ENCODE data around the gene PHOX2A.

Gene PHOX2A

DNA sequence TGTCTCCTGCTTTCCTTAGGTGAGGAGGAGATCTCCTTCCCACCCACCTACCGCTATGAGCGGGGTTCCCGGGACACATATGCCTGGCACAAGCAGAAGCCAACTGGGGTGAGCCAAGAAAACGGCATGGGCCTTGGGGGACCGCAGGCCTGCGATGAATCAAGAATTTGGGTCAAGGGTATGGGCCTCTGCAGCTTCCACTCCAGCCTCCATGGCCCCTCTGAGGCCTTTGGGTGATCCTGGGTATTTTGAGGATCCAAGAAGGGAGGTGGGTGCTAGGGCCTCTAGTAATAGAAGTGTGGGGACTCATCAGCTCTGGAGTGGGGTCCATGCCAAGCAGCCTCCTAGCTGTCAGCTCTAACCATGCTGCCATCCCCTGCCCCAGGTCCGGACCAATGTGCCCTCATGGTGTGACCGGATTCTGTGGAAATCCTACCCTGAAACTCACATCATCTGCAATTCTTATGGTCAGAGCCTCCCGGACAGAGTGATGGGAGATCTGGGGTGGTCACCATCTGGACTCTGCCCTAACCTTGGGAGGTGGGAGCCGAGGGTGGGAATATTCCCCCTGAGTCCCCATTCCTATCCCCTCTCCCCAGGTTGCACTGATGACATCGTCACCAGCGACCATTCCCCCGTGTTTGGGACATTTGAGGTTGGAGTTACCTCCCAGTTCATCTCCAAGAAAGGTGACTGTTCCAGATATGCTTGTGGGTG, 10.8 kb downstream of the PHOX2A start:
- no peak for DNase-seq

DNA sequence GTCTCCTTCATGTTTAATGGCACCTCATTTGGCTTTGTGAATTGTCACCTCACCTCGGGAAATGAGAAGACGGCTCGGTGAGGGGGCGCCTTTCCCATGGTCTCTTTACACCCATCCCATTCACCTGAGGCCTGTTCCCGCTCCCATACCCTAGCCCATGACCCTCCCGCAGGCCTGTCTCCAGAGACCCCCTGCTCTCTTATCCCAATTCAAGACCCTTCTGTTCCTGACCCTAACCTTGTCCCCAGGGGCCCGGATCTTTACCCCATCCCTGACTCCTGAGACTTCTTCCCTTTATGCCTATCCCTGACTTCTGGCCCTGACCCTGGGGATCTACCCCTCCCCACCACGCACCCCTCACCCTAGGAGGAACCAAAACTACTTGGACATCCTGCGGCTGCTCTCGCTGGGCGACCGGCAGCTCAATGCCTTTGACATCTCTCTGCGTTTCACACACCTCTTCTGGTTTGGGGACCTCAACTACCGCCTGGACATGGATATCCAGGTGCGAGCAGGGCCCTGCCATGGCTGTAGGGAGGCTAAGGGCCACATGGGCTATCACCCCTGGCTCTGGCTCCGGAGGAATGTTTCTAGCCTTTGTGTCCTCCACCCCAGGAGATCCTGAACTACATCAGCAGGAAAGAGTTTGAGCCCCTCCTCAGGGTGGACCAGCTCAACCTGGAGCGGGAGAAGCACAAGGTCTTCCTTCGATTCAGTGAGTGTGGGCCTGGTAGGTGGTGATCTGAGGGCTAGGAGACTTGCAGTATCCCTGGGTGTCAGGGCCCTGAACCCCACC, 11.5 kb downstream of the PHOX2A start:
- DNase-seq, result no peak

DNA sequence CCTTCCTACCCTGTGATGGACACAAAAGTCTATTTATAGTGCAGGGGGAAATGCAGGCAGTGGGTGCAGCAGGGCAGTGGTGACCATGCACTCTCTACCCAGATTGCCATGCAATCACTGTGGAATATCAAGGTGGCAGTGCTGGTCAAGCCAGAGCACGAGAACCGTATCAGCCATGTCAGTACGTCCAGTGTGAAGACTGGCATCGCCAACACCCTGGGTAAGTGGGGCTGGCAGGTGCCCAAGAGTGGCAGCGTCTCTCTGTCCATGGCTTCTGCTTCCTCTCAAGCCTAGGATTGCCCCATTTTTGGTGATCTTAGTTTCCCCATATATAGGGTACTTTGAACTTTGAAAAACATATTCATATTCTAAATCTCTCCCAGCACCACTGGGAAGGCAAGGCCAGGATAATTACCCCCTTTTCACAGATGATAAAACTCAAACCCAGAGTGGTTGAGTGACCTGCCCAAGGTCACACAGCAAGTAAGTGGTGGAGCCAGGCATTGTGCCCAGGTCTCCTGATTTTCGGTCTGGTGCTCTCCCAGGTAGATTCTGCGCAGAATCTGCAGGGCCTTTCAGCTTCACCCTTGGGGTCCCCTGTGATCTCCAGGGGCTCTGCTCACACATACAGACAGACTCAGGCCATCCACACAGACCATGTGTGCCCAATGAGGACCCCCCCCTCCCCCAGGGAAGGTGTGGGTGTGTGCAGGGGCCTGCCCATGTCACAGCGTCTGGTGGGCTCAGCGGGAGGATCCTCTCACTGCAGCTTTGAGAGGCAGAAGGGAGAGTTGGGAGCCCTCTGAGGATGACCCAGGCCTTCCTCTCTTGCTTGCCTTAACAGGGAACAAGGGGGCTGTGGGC, 12.3 kb downstream of the PHOX2A start:
- DNase-seq, result no peak

DNA sequence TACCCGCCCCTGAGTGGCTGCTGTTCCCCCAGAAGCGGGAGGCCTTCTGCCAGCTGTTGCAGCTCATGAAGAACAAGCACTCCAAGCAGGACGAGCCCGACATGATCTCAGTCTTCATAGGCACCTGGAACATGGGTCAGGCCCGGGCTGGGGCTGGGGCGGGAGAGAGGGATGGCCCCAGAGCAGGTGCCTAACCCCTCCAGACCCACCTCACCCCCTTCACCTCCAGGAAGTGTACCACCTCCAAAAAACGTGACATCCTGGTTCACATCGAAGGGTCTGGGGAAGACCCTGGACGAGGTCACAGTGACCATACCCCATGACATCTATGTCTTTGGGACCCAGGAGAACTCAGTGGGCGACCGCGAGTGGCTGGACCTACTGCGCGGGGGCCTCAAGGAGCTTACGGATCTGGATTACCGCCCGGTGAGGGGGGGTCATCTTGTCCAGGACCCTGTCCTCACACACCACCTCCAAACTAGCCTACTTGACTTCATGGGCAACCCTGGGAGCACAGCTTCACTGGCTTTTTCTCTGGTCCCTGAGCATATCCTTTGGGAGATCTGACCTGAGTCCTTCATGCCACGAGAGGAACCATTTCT, 13.1 kb downstream of the PHOX2A start:
- DNase-seq, result no peak

DNA sequence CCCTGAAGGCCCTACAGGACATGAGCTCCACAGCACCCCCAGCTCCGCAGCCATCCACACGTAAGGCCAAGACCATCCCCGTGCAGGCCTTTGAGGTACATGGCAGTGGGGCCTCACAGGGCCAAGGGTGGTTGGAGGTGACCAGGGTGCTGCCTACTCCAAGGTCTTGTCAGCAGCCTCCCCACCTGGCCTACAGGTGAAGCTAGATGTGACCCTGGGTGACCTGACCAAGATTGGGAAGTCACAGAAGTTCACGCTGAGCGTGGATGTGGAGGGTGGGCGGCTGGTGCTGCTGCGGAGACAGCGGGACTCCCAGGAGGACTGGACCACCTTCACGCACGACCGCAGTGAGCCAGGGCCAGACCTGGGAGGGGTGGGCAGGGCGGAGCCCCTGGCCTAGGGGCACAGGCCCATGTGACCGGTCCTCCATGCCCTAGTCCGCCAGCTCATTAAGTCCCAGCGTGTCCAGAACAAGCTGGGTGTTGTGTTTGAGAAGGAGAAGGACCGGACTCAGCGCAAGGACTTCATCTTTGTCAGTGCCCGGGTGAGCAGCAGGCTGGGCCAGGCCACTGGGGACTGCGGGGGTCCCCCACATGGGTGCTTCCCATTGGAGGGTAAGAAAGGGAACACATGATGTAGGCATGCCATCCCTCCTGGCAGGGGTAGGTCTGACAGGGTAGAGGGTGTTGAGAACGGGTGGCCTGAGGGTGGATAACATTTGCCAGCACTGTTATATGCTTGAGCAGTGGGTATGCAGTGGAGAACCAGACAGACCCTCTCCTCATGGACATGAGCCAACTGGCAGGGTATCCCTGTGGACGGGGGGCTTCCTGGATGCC, 13.8 kb downstream of the PHOX2A start:
- no peak for DNase-seq

DNA sequence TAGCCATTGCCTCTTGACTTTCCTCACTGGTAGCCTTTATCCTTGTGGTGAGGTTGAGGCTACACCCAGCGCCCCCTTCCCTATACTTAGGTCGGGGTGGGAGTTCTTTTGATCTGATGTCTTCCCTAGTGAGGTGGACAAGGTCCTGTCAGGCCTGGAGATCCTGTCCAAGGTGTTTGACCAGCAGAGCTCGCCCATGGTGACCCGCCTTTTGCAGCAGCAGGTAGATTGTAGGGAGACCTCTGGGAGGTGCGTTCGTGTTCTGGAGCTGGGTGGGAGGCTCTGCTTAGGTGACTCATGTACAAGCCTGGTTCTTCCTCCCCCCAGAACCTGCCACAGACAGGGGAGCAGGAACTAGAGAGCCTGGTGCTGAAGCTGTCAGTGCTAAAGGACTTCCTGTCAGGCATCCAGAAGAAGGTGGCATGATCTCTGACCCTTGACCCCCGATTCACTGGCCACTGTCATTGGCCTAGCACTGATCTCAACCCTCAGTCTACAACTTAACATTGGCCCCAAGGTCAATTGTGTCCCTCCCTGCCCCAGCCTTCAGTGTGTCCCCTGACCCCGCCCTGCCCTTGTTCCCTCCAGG, 14.5 kb downstream of the PHOX2A start:
- no peak for DNase-seq

DNA sequence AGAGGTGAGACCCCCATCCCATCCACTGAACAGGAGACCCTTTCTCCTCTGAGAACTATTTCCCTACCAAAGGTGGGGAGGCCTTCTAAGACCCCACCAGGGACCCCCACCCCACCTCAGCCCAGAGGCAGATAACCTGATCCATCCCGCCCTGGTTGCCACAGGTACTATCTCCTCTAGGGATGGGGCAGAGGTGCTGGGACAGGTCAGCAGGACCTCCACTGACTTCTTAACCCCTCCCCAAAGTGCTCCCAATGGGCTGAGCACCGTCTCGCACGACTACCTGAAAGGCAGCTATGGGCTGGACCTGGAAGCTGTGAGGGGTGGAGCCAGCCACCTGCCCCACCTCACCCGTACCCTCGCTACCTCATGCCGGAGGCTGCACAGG, 15.1 kb downstream of the PHOX2A start:
- DNase-seq, result no peak

DNA sequence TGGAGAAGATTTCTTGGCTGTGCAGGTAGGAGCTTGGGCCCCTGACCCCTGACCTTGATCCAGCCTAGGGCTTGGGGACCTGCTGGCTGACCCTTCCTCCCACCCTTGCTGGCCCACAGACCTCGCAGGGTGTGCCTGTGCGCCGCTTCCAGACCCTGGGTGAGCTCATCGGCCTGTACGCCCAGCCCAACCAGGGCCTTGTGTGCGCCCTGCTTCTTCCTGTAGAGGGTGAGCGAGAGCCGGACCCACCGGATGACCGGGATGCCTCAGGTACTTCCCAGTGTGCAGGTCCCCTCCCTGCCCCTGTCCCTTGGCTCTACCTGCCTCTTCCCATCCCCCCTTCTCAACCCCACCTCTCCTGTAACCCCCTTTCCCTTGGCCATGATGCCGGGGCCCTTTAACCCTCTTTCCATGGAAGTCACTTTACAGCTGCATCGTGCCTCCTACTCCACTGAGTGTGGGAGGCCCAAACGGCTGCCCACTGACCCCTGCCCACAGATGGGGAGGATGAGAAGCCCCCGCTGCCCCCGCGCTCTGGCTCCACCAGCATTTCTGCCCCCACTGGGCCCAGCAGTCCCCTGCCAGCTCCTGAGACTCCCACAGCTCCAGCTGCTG, 15.6 kb downstream of the PHOX2A start:
- DNase-seq, result no peak

DNA sequence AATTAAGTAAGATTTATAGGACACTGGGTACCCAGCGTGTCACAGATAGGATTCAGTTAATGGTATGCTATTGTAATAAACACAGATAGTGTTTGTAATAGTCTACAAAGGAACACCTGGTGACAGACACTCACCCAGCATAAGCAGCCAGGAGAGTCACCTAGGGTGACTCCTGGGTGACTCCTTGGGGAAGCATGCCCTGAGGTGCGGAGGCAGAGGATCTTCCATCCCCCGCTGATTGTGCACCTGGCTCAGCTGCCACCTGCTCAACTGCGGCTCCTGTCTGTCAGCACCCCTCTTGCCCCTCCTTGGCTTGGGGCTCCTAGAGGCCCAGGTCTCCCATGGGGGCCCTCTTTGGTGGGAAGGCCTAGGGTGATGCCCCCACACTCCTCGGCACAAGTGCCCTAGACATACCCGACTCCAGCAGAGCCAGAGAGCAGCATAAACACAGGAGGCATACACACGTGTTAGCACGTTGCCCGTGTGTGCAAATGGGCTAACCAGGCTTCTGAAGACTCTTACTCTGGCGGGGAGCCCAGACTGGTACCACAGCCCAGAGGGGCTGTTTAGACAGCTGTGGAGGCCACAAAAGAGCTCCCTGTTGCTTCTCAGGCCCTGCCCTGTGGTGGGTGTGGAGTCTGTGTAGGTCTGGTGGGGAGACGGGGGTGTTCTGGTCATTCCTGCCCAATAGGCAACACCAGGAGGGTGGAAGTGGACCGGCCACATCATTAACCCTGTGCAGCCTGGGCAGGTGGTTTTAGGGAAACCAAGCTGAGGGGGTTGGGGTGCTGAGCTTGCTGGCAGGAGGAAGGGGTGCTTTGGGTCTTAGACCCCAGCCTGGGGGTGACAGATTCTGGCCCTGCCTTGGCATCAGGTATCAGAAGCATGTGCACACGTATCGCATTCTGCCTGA, 16.4 kb downstream of the PHOX2A start:
- DNase-seq, result no peak

DNA sequence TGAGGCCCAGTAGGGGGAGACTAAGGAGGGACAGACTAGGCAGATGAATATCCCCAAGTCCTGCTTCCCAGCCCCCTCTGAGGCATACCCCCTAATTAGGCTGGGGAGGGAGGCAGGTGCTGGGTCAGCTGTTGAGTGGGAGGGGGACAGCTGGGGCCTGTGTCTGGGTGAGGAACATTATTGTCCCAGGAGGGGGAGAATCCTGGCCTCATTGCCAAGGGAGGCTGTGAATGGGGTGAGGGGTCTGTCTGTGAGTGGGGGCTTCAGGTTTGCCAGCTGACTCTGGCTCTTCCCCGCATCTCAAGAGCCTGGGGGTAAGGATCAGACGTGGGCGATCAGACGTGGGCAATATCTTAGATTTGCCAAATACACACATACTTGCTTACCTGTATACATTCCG, 17.3 kb downstream of the PHOX2A start:
- no peak for DNase-seq

DNA sequence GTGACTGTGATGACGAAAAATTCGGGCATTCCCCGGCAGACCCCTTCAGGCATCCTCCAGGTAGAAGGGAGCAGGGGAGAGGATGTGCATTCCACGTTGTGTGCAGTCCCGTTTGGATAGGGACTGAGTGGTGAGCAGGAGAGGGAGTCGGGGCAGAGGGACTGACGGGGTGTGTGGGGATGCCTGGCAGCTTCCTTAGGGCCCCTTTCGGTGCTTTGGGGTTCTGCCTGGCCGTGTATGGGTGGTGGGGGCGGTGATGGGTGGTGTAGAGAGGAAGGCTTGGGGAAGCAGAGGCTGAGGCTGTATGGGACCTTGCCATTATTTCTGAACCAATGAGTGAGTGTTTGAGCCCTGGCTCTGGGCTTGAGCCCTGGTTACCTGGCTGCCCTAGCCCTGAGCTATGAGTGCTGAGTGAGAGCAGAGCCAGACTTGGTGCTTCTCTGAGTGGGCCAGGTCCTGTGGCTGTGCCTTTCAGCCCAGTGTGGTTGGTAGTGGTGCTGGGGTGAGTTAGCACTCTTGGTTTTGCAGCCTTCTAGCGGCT, 18.5 kb downstream of the PHOX2A start:
- no peak for DNase-seq

DNA sequence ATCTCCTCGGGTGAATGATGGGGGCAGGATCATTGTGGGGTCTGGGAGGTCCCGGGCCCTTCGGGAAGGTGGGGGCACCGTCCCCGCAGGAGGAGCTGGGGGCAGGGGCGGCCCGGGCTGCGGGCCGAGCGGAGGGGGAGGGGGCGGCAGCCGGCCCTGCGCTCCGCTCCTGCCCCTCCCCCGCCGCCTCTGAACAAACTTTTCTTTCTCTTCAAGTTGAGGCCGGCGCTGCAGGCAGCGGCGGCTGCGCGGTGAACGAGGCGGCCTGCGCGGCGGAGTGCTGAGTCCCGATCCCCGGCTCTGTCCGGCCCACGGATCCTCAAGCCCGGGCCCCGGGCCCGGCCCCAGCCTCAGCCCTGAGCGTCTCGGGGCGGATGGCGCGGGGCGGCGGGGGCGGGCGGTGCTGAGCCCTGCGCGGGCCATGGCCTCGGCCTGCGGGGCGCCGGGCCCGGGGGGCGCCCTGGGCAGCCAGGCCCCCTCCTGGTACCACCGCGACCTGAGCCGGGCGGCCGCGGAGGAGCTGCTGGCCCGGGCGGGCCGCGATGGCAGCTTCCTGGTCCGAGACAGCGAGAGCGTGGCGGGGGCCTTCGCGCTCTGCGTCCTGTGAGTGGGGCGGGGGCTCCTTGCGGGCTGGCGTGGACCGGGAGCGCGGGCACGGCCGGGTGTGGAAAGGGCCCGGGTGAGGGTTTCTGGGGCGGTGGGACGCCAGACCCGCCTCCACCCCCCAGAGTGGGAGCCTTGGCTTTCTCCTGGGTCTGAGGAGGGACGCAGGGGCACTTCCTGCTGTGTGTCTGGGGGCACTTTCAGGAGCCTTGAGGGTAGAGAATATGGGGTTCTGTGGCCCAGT, 19.2 kb downstream of the PHOX2A start, which contains the start of gene INPPL1:
Gene INPPL1 (plus strand): TSS at position 204 of the 847 bp plus-strand sequence. CDS start 218 bp downstream, at position 422.
- no peak for DNase-seq

DNA sequence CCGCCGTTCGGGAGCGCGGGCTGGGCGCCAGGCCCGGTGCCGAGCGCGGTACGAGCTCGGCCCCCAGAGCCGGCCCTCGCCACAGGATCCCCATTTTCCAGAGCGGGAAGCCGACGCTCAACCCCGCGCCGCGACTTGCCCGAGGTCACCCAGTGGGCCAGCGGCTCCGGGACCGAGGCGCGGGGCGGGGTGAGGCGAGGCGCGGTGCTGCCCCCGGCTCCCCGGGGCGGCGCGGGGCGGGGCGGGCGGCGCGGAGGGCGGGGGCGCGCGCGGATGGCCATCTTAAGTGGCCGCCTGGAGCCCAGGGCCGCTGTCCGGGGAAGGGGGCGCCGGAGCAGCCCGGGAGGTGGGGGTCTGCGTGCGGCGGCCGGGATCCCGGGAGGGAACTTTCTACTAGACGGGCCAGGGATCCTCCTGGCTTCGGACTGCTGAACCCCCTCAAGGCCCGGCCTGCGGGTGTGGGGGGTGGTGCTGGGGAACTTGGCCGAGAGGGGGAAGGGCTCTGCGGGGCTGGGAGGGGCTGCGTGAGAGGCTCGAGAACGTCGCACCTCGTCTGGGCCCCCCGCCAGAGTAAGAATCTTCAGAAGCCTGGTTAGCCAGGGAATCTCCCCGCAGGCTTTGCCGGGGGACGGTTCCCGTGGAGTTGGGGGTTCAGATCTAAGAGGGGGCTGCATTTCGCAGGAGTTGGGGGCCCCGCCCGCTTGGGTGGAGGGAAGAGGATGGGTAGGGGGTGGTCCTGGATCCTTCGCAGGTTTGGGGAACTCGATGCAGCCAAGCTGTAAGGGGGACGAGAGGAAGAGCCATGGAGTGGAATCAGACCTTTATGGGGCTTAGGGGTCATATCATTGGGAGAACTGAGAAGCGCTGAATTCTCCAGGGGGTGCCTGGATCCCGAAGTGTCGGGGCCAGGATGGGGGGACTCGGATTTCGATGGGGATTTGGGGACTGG, 20.1 kb downstream of the PHOX2A start:
- DNase-seq, result peak; percentile 25

DNA sequence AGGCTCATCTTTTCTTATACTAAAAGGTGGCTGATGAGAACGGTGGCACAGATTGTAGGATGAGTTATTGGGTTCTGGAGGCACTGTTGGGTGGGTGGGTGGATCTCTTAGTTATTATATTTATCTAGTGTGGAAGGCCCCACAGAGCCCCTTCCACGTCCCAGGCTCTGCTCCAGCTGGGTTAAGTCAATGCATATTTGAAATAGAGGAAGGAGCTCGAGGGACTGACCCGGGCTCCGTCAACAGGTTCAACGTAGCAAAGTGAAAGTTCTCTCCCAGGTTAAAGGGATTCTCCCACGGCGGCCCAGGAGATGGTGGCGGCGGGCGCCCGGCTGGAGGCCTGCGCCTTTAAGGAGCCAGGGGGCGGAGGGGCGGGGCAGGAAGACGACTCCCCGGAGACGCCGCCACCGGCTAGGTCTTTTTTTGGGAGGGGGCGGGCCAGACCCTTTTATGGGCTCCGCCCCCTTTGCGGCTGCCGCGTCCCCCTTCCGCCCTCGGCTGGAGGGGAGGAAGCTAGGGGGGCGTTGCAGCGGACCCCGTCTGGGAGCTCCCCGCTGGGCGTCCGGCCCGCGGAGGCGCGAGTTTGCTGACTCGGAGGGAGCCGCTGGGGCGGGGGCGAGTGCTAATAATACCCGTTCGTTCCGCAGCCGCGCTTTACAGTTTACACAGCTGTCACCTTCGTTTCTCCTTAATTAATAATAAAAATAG, 20.9 kb downstream of the PHOX2A start:
- peak; percentile 93 for DNase-seq

DNA sequence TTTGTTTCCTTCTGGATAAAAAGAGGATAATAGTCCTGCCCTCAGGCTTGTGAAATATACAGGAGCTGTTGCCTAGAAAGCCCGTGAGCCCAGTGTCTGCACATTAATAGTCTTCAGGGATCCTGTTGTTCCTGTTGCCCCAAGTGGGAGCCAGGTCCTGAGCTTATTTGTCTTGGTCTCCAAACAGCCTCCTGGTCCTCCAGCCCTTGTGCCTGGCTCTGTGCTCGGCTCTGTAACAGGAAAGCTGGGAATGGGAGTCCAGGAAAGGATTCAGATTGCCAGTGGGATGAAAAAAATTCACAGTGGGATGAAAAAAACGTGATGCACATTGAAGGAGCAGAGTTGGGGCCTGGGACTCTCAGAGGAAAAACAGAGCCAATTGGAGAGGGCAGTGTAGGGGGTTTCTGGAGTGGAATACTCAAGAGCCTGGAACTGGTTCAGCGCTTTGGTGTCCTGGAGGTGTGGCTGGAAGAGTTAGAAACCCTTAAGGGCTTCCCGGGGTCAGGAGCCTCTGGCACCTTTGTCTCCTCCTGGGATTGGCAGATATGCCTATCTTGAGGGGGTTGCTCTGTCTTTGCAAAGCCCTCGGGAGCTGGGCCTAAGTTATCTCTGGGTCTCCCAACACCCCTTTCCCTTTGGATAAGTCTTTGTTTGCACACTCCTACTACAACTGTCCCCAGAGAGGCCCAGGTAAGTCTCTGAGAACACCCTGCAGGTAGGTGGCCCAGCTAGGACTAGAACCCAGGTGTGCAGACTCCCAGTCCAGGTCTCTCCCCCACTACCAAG, 21.7 kb downstream of the PHOX2A start:
- peak; percentile 1 for DNase-seq

All from GF-D8 (cell line).